Spleen (tissue), 11 donors: ENCODE measurements around the gene AIF1L. TPM values are rescaled to one million over a fixed set of nuclear protein-coding genes. Genes with fewer than 3 reads are reported as not detected.

Experiments used
- DNase-seq: peaks from one replicate; pipeline ENCODE4 v3.0.0-alpha.2; 2020
- H3K27ac ChIP-seq, 8 donors: fragments of 200-600 bp; sonication (generic) in 7 of 8; 1 replicate in 4 of 8; 2 replicates in 4 of 8; pipeline versions ENCODE4 v1.5.0 to v1.8.0; 2016 to 2021; ENCODE audit warnings: inconsistent platforms in 4 of 8, mild to moderate bottlenecking in 4 of 8, moderate library complexity in 1 of 8
- H3K27me3 ChIP-seq, 7 donors: fragments of 200-600 bp; sonication (generic) in 6 of 7; replicated peaks in 1 of 7; 1 replicate in 4 of 7; 2 replicates in 3 of 7; pipeline versions ENCODE4 v1.5.0 to v1.8.0; 2016 to 2021; ENCODE audit warnings: inconsistent platforms in 3 of 7, mild to moderate bottlenecking in 1 of 7
- H3K36me3 ChIP-seq, 6 donors: fragments of 200-600 bp; sonication (generic) in 5 of 6; 1 replicate in 4 of 6; 2 replicates in 2 of 6; pipeline versions ENCODE4 v1.5.0 to v1.8.0; 2016 to 2021; ENCODE audit warnings: inconsistent platforms in 2 of 6
- H3K4me1 ChIP-seq, 6 donors: fragments of 200-600 bp; sonication (generic) in 5 of 6; 1 replicate in 3 of 6; 2 replicates in 3 of 6; pipeline versions ENCODE4 v1.5.0 to v1.8.0; 2016 to 2021; ENCODE audit warnings: inconsistent platforms in 3 of 6
- H3K4me3 ChIP-seq, 8 donors: fragments of 200-600 bp; sonication (generic) in 7 of 8; 1 replicate in 4 of 8; 2 replicates in 4 of 8; pipeline versions ENCODE4 v1.5.0 to v1.8.0; 2016 to 2021; ENCODE audit warnings: inconsistent platforms in 4 of 8, mild to moderate bottlenecking in 4 of 8, moderate library complexity in 2 of 8
- H3K9me3 ChIP-seq, 8 donors: fragments of 200-600 bp; sonication (generic) in 7 of 8; 1 replicate in 4 of 8; 2 replicates in 4 of 8; pipeline versions ENCODE4 v1.5.0 to v1.8.0; 2016 to 2021; ENCODE audit warnings: inconsistent platforms in 4 of 8
- POLR2A ChIP-seq, 3 donors: fragments of 450-650 bp; IDR thresholded peaks; one replicate each; pipeline ENCODE4 v1.5.1; 2017; ENCODE audit warnings: antibody characterized with exemption in 3 of 3, mild to moderate bottlenecking in 1 of 3
- POLR2AphosphoS5 ChIP-seq, 3 donors: sonication (generic); formaldehyde crosslinking; IDR thresholded peaks; one replicate each; pipeline ENCODE4 v1.5.1; 2017; ENCODE audit warnings: antibody characterized with exemption in 3 of 3
- WGBS, 5 donors: extraction: QIAGEN DNeasy Blood & Tissue Kit in 3 of 5; methylation state at CpG; one replicate each; pipeline versions ENCODE4 v1.1.5 to v1.1.7; 2013 to 2018; 5-methylcytosine and 5-hydroxymethylcytosine counted together
- intact Hi-C: fragments of 100-400 bp; cut with DNase I; formaldehyde crosslinking; loops from one replicate; pipeline ENCODE4 v1.15.0; 2023; ENCODE audit warnings: low total_unique reads
- polyA plus RNA-seq, 3 donors: library from polyadenylated mRNA; stranded (reverse); fragments of 200-250 nt; gene quantifications; one replicate each; pipeline ENCODE4 v1.2.1, GENCODE V29; 2013
- total RNA-seq, 7 donors: library from RNA; depleted of rRNA in 3 of 7; stranded (reverse); fragments of >200 nt in 3 of 7; fragmentation: NEBNext Ultra II Directional in 4 of 7; extraction: Animal tissue kit (Norgen Biotek cat#: 25700) in 4 of 7; gene quantifications; one replicate each; pipeline versions ENCODE4 v1.1.0 to v1.2.1, GENCODE V29; 2016 to 2021
- TF ChIP-seq, protein P1 (sequence below), 11 experiments: fragments of 200-600 bp in 7 of 11; fragments of 450-650 bp in 4 of 11; sonication (generic) in 4 of 11; IDR thresholded peaks in 8 of 11; conservative IDR thresholded peaks in 3 of 11; 1 replicate in 7 of 11; 2 replicates in 4 of 11; pipeline versions ENCODE4 v1.4.0 to v1.8.0; 2016 to 2021; ENCODE audit warnings: antibody characterized with exemption in 11 of 11, inconsistent platforms in 4 of 11, mild to moderate bottlenecking in 1 of 11
- donor health status: healthy with polysubstance abuse.
- donor health status: DM: no; HTN: no; CAD: no; lungs with moderate emphysema.
- donor health status: DM: no; HTN: no; CAD: no.
- donor health status: Bipolar disorder and iron deficiency.
- donor health status: healthy.
- donor health status: DM: no; HTN: no; CAD: no.
- donor health status: DM: yes; HTN: yes; CAD: no.

The AIF1L gene
- total and polyA plus RNA-seq, 10 donors, result 47.4 to 596 (median 240) TPM

DNA sequence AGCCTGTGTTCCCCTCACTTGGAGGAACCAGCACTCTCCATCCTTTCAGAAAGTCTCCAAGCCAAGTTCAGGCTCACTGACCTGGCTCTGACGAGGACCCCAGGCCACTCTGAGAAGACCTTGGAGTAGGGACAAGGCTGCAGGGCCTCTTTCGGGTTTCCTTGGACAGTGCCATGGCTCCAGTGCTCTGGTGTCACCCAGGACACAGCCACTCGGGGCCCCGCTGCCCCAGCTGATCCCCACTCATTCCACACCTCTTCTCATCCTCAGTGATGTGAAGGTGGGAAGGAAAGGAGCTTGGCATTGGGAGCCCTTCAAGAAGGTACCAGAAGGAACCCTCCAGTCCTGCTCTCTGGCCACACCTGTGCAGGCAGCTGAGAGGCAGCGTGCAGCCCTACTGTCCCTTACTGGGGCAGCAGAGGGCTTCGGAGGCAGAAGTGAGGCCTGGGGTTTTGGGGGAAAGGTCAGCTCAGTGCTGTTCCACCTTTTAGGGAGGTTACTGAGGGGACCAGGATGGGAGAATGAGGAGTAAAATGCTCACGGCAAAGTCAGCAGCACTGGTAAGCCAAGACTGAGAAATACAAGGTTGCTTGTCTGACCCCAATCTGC lies 24.4 kb downstream of the AIF1L start:
- TF ChIP-seq POLR2AphosphoS5 (IDR thresholded peaks at IDR 0.05) (peak in 1 of 3 donors; percentile 7), POLR2A (IDR thresholded peaks at IDR 0.05) (no peak)
- TF ChIP-seq, protein P1, sequence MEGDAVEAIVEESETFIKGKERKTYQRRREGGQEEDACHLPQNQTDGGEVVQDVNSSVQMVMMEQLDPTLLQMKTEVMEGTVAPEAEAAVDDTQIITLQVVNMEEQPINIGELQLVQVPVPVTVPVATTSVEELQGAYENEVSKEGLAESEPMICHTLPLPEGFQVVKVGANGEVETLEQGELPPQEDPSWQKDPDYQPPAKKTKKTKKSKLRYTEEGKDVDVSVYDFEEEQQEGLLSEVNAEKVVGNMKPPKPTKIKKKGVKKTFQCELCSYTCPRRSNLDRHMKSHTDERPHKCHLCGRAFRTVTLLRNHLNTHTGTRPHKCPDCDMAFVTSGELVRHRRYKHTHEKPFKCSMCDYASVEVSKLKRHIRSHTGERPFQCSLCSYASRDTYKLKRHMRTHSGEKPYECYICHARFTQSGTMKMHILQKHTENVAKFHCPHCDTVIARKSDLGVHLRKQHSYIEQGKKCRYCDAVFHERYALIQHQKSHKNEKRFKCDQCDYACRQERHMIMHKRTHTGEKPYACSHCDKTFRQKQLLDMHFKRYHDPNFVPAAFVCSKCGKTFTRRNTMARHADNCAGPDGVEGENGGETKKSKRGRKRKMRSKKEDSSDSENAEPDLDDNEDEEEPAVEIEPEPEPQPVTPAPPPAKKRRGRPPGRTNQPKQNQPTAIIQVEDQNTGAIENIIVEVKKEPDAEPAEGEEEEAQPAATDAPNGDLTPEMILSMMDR (IDR thresholded peaks at IDR 0.05 in 8 of 11, conservative IDR thresholded peaks at IDR 0.05 in 3 of 11), result no peak
- Histone ChIP-seq H3K4me3 (no peak overlapping the region), H3K9me3 (no peaks in the 10 kb centered on the region), H3K27ac (peak overlapping the region in 1 of 8 donors; percentile 29), H3K4me1 (peaks cover 0 to 47% (median 20%) of the 10 kb centered on the region in 6 donors), H3K27me3 (peaks cover 0 to 15% (median 0%) of the 10 kb centered on the region in 7 donors), H3K36me3 (peaks cover 0 to 72% (median 12%) of the 10 kb centered on the region in 6 donors)
- intact Hi-C loops, result loop anchor here (10.0 kb wide), 1 partner anchor 66 kb away; no protein-coding TSS in a partner anchor
- WGBS, 5 donors, result 78 to 97% (median 89%) methylated on average over 4 to 7 of the region's 7 CpGs
- DNase-seq, result no peak

DNA sequence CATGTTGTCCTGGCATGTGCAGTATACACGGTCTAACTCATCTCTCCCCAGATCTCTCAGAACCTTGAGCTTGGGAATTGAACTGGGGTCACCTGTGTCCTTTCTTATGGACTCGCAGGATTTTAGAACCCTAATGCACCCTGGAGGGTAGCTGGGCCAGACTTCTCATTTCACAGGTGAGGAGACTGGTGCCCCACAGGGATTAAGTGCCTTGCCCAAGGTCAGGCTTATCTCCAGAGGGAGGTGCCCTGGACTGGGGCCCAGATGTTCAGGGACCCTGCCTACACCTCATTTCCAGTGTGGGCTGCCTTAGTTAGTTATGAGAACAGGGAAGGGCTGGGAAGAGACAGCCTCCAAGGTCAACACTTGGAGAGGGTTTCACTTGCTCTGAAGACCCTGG lies 25.0 kb downstream of the AIF1L start:
- TF ChIP-seq, protein P1 (IDR thresholded peaks at IDR 0.05 in 8 of 11, conservative IDR thresholded peaks at IDR 0.05 in 3 of 11), result no peak
- TF ChIP-seq POLR2AphosphoS5 (IDR thresholded peaks at IDR 0.05) (no peak), POLR2A (IDR thresholded peaks at IDR 0.05) (no peak)
- H3K4me1 ChIP-seq, result peaks cover 5 to 48% (median 26%) of the 10 kb centered on the region in 6 donors
- peak overlapping the region in 5 of 8 donors; percentile 15 to 33 (median 26) for H3K27ac ChIP-seq
- no peak for DNase-seq
- peaks cover 0 to 66% (median 12%) of the 10 kb centered on the region in 6 donors for H3K36me3 ChIP-seq
- WGBS, 5 donors, result 67 to 84% (median 74%) methylated on average over 2 of the region's 2 CpGs
- peaks cover 0 to 15% (median 0%) of the 10 kb centered on the region in 7 donors for H3K27me3 ChIP-seq
- intact Hi-C loops, result loop anchor here (10.0 kb wide), 1 partner anchor 67 kb away; no protein-coding TSS in a partner anchor
- H3K9me3 ChIP-seq, result no peaks in the 10 kb centered on the region
- no peak overlapping the region for H3K4me3 ChIP-seq

DNA sequence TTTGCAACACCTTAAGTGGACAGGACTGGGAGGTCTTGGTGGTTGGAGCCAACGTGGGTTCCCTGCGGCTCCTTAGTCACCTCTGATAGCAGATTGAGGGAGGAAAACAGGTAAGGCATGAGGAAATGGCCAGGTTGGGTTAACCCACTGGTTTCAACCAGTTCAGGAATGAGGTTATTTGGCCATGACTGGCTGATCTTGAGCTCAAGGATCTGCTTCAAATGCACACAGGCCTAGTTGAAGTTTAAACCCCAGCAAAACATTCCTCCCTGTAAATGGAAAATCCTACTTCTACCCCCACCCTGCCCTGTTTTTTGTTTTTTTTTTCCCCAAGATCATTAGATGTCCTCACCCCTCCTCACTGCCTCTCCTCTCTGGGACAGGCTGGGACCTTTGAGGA lies 25.8 kb downstream of the AIF1L start:
- DNase-seq, result no peak
- H3K9me3 ChIP-seq, result no peaks in the 10 kb centered on the region
- peak overlapping the region in 3 of 8 donors; percentile 15 to 29 (median 26) for H3K27ac ChIP-seq
- H3K27me3 ChIP-seq, result peaks cover 0 to 7% (median 0%) of the 10 kb centered on the region in 7 donors
- H3K4me3 ChIP-seq, result no peak overlapping the region
- WGBS, 5 donors, result 79 to 88% (median 84%) methylated on average over 2 of the region's 2 CpGs
- intact Hi-C loops, result loop anchor here (10.0 kb wide), 1 partner anchor 67 kb away; no protein-coding TSS in a partner anchor
- peaks cover 11 to 48% (median 28%) of the 10 kb centered on the region in 6 donors for H3K4me1 ChIP-seq
- TF ChIP-seq, protein P1 (IDR thresholded peaks at IDR 0.05 in 8 of 11, conservative IDR thresholded peaks at IDR 0.05 in 3 of 11), result no peak
- TF ChIP-seq POLR2A (IDR thresholded peaks at IDR 0.05) (no peak), POLR2AphosphoS5 (IDR thresholded peaks at IDR 0.05) (no peak)
- peaks cover 0 to 62% (median 14%) of the 10 kb centered on the region in 6 donors for H3K36me3 ChIP-seq

DNA sequence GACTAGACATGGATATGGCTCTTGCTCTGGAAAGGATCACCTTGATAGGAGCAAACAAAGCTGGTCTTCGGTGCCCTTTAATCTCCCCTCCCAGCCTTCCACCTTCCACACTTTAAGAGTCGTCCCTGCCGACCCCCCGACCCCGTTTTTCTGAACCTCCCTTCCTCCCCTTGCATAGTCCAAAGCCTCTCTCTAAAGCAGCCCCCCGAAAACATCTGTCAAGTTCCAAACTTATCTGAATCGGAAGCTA lies 28.6 kb downstream of the AIF1L start:
- TF ChIP-seq, protein P1 (IDR thresholded peaks at IDR 0.05 in 8 of 11, conservative IDR thresholded peaks at IDR 0.05 in 3 of 11), result no peak
- TF ChIP-seq POLR2A (IDR thresholded peaks at IDR 0.05), result no peak
- no peak for TF ChIP-seq POLR2AphosphoS5 (IDR thresholded peaks at IDR 0.05)
- DNase-seq, result no peak
- intact Hi-C loops, result loop anchor here (10.0 kb wide), 1 partner anchor 70 kb away; no protein-coding TSS in a partner anchor
- Histone ChIP-seq H3K27ac (peak overlapping the region; percentile 61 to 93 (median 88)), H3K36me3 (peaks cover 0 to 62% (median 38%) of the 10 kb centered on the region in 6 donors), H3K4me3 (peak overlapping the region; percentile 68 to 83 (median 77)), H3K9me3 (no peaks in the 10 kb centered on the region), H3K27me3 (no peaks in the 10 kb centered on the region), H3K4me1 (peaks cover 11 to 55% (median 33%) of the 10 kb centered on the region in 6 donors)
- WGBS, 5 donors, result 2 to 3% (median 2%) methylated on average over 7 of the region's 7 CpGs
